NT2/D1 (cell line): Measurements from ENCODE around the gene PAQR7.

Experiments
- SUZ12 ChIP-seq: IDR thresholded peaks from 2 replicates; pipeline ENCODE4 v1.6.1; 2011; ENCODE audit not compliant: insufficient read length, insufficient read depth; ENCODE audit errors: extremely low read depth
- YY1 ChIP-seq: IDR thresholded peaks from 2 replicates; pipeline ENCODE4 v1.6.1; 2011; ENCODE audit not compliant: insufficient read length, insufficient read depth

DNA sequence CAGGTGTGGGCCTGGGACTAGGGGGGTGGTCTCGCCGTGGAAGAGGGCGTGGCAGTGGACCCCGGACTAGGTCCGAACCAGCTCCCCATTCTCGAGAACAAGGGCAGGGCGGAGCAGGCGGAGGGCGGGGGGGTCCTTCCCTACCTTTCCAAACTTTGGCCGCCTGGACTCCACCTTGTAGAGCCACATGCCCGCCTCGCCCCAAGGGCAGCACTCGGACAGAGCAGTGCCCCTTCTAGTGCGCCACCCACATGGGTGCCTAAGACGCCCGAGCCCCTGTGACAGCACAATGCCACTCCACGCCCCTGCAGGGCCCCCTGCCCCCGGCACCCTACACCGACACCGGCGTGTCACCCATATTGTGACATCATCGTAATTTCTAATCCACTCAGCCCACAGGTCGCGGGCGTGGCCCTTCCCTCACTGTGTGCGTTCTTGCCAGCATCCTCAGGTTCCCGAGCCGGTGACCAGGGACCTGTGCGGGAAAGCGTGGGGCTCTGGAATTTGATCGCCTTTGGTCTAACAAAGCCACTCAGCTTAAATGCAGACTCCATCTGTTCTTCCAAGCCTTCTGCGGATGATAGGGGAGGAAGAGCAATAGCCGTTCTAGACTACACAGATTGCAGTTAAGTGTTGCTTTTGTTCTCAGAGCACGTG is 31.3 kb upstream of the PAQR7 start:
- no peak for TF ChIP-seq YY1
- TF ChIP-seq SUZ12, result no peak
